GM12865 (cell line): ENCODE data around the gene DOCK1.

Source experiments
- DNase-seq: peaks from one replicate; pipeline ENCODE4 v3.0.0; 2010; ENCODE audit warnings: low read depth
- H3K4me3 ChIP-seq: 2 replicates; pipeline ENCODE4 v1.5.1; 2011; ENCODE audit warnings: mild to moderate bottlenecking, low read depth, low read length, control low read depth
- TF ChIP-seq, protein P1 (sequence below): IDR thresholded peaks from 2 replicates; pipeline ENCODE4 v1.5.1; 2011; ENCODE audit warnings: low read length, control low read depth, low read depth, inconsistent platforms; ENCODE audit not compliant: insufficient read depth; ENCODE audit errors: missing control alignments

The DOCK1 gene

DNA sequence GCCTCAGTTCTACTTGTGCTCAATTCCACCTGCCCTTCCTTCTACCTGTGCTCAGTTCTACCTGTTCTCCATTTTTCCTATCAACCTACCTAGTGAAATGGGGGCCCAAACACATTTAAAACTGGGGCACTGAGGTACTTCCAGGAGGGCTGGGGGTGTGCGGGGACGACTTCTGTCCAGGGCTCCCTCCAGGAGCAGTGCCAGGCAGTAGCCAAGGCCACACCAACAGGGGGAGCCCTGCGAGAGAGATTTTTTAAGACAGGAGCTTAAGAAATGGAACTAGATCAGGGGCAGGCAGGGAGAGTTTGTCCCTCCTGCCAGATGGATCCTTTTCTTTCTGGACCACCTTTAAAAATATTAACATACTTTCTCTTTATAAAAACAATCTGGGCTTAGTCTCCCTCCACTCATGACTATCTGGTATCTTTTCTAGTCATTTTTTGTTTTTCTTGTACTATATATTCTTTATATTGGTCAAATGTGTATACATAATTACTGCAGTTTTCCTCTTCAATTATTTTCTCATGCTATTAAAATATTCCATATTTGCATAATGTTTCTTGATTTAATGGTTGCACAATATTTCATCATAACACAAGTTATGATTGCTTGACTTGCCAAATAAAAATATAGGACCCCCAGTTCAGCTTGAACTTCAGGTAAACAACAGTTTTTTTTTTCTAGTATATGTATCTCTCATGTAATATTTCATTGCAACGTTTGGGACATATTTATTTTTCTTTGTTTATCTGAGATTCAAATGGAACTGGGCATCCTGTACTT, 338.5 kb downstream of the DOCK1 start:
- H3K4me3 ChIP-seq, result no peak overlapping the region
- DNase-seq, result no peak
- TF ChIP-seq, protein P1, sequence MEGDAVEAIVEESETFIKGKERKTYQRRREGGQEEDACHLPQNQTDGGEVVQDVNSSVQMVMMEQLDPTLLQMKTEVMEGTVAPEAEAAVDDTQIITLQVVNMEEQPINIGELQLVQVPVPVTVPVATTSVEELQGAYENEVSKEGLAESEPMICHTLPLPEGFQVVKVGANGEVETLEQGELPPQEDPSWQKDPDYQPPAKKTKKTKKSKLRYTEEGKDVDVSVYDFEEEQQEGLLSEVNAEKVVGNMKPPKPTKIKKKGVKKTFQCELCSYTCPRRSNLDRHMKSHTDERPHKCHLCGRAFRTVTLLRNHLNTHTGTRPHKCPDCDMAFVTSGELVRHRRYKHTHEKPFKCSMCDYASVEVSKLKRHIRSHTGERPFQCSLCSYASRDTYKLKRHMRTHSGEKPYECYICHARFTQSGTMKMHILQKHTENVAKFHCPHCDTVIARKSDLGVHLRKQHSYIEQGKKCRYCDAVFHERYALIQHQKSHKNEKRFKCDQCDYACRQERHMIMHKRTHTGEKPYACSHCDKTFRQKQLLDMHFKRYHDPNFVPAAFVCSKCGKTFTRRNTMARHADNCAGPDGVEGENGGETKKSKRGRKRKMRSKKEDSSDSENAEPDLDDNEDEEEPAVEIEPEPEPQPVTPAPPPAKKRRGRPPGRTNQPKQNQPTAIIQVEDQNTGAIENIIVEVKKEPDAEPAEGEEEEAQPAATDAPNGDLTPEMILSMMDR, result no peak

DNA sequence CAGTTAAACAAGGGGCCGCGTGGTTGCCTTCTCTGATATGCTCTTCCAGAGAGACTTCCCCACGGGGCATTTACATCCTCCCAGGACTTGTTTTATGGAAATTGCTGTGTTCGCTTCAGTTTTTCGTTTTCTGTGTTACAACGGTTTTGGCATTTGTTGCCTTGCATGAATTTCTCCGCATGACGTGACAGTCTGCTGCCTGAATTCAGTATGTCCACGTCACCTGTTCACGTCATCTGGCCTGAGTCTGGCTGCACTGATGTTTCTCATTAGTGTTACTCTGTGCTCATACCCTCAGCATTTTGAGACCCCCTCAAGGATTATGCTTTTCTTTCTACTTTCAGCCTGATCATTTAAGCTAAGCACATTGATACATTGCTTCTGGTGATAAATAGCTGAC, 340.2 kb downstream of the DOCK1 start:
- TF ChIP-seq, protein P1, result no peak
- H3K4me3 ChIP-seq, result no peak overlapping the region
- no peak for DNase-seq

DNA sequence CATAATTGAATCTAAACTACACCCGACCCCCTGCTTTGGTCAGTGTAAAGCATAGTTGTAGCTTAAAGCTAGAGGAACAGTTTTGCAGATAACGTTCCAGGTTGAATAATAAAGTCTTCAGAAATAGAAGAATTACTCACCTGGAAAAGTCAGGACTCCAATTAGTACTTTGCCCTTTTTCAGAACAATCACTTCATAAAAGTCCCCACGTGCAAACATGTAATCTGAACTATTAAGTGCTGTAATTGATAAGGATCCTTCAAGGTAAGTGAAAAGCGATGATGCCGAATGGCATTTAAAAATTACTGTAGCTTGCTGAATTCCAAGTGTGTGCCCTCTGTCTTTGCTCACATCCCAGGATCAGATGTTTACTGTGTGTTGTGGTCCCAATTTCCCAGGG, 344.8 kb downstream of the DOCK1 start:
- DNase-seq, result no peak
- TF ChIP-seq, protein P1, result no peak
- no peak overlapping the region for H3K4me3 ChIP-seq

DNA sequence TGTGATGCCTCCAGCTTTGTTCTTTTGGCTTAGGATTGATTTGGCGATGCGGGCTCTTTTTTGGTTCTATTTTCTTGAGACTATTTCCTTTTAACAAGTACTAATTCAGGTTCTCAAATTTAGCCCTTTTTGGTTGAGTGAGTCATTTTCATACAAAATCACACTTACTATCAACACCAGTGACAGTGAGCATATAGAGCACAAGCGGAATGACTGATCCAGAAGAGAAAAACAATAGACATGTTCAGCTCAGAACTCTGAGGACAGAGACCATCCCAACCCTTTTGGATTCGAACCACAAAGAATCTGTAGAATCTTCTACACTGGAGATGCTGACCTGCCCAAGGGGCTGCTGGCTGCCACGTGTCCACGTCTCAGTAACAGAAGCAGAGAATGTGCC, 347.6 kb downstream of the DOCK1 start:
- no peak for DNase-seq
- H3K4me3 ChIP-seq, result no peak overlapping the region
- TF ChIP-seq, protein P1, result no peak

DNA sequence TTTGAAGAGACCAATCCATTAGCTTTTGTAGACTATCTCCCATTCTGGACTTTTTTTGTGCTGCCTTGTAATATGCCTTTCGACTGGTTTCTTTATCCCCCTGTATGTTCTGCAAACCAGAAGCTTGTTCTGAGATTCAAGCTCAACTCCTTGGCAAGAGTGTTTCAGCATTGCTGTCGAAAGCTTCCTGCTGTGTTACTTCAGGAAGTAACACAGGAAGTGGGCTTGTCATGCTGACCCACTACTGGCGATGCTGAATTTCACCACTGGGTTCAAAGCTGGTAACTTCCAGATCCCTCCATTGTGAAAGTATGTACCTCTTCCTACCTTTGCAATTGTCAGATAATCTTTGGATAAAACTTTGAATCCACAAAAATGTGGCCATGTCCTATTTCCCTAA, 349.0 kb downstream of the DOCK1 start:
- TF ChIP-seq, protein P1, result no peak
- no peak overlapping the region for H3K4me3 ChIP-seq
- DNase-seq, result no peak

DNA sequence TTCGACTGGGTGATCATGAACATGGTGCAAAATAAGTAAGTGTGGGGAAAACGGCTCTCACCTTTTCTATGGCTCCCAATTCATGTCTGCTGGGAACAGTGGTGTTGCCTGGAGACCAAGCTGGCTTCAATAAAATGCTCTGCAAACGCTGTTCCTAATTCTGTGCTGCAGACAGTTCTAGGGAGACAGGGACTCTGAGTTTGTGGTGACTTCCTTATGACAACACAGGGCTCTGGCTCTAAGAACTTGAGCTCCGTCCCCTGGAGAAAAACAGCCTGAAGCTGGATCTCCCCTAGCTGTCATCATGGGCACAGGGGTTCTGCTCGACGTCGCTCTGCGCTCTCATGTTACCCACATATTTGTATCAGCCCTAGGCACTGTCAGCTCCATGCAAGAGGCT, 352.2 kb downstream of the DOCK1 start:
- no peak overlapping the region for H3K4me3 ChIP-seq
- TF ChIP-seq, protein P1, result no peak
- no peak for DNase-seq

DNA sequence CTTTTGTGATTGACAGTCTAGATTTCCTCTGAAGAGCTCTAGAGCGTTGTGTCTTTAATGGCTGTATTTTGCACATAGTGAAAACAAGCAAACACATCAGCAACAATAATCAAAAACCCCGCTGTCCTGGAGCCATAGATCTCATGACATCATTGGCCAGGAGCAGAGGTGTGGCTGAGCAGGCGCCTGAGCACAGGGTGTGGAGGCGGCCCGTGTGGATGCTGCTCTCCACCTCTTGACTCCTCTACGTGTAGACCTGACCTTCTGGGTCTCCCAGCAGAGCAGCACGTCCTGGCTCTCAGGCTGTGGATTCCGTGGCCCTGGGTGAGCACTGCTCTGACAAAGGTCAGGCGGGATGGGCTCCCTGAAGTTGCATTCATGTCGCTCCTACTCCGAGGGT, 354.1 kb downstream of the DOCK1 start:
- TF ChIP-seq, protein P1, result no peak
- no peak for DNase-seq
- no peak overlapping the region for H3K4me3 ChIP-seq
